Sigmoid colon (tissue), 4 donors: Measurements from ENCODE around the gene HTT-AS.

Experiments
- CTCF ChIP-seq, 4 experiments: fragments of 450-650 bp in 3 of 4; fragments of 200-600 bp in 1 of 4; IDR thresholded peaks; one replicate each; pipeline ENCODE4 v1.5.1; 2016 to 2019; ENCODE audit warnings: antibody characterized with exemption in 4 of 4, mild to moderate bottlenecking in 3 of 4, moderate library complexity in 2 of 4
- EP300 ChIP-seq, 4 donors: sonication (generic); formaldehyde crosslinking; IDR thresholded peaks; one replicate each; pipeline ENCODE4 v1.6.1; 2017; ENCODE audit warnings: antibody characterized with exemption in 4 of 4

DNA sequence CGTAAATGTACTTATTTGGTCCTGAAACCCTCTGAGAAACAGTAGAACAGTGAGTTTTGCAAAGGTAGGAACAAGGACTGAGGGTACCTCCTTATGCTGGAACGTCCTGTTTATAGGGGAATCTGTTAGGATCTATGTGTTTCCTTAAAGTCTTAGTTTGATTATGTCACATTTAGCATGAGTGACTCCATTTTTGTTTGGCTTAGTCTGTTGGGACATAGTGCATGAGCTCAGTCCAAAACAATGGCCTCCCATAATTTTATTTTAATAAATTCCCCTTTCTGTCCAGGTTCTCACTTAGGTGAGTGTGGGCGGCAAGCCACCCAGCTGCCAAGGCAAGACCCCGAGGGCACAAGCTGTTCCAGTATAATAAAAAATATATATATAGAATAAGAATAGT is 27.7 kb downstream of the HTT-AS start:
- TF ChIP-seq CTCF (IDR thresholded peaks at IDR 0.05) (no peak), EP300 (IDR thresholded peaks at IDR 0.05) (no peak)
